Hematopoietic multipotent progenitor cell treated with erythropoietin and hydrocortisone succinate and interleukin-3 and kit ligand, for 4 days (in vitro differentiated cells): ENCODE measurements around the gene WWOX.

Source experiments
- DNase-seq: peaks from one replicate; pipeline ENCODE4 v3.0.0-alpha.2; 2015

Gene WWOX

DNA sequence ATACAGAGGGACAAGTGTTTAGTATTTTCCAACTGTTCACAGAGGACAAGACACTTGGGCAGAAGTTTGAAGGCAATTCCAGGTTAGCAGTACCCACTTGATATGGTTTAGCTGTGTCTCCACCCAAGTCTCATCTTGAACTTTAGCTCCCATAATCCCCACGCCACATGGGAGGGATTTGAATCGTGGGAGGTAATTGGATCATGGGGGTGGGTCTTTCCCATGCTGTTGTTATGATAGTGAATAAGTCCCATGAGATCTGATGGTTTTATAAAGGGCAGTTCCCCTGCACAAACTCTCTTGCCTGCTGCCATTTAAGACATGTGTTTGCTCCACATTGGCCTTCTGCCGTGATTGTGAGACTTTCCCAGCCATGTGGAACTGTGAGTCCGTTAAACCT is 832.2 kb downstream of the WWOX start:
- no peak for DNase-seq

DNA sequence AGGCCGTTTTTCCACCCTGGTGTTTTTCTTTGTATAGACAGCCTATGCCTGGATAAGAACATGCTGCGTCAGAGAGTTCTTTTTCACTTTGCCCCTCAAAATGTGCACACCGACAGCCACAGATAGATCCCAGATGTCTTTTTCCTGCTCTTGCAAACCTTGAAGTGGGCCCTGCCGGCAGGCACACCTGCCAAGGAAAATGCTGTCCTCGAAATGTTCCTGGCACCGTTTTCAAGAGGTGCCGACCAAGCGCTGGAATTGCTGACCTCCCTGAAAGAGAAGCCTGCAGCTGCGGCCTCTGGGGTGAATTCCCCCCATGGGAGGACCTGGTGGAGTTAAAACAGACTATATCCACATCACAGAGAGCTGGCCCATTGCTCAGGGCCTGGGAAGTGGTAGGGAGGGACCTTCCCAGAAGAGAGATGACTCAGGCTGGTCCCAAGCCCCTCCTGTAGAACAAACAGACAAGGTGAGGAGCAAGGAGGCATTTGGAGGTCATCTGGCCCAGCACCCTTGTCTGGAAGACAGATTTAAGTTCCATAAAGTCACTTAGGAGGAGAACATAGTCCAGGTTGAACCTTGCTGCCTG is 833.0 kb downstream of the WWOX start:
- DNase-seq, result no peak

DNA sequence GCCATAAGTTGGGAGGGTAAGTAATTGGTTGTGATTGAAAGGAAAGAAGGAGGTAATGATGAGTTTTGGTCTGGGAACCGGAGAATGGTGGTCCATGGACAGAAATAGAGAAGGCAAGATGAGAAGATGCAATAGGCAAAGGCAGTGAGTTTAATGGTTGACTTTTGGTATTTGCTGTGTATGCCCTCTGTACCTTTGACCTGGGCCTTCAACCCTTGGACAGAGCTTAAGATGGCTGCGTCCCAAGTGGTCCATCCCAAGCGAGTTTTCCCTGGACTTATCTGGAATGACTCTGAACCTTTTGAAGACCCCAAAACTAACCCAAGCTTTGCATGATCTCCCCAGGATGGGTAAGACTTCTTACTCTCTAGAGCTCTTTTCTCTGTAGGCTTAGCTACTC is 836.6 kb downstream of the WWOX start:
- DNase-seq, result no peak

DNA sequence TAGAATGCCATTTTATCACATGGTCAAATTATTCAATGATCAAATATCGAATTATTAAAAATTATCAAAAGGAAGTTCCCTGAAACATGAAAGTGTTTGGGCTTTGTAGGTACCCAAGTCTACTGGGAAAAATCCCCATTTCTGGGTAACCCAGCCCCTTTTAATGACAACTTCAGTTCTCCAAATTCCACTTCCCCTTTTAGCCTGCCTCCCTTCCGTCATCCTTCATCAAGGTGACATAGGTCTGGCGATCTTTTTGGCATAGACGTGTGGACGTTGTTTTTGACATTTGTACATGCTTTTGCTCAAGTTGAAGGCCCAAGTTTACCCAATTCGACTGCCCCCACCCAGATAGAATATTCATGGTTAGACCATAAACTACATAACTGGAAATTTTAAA is 840.1 kb downstream of the WWOX start:
- DNase-seq, result peak; percentile 38

DNA sequence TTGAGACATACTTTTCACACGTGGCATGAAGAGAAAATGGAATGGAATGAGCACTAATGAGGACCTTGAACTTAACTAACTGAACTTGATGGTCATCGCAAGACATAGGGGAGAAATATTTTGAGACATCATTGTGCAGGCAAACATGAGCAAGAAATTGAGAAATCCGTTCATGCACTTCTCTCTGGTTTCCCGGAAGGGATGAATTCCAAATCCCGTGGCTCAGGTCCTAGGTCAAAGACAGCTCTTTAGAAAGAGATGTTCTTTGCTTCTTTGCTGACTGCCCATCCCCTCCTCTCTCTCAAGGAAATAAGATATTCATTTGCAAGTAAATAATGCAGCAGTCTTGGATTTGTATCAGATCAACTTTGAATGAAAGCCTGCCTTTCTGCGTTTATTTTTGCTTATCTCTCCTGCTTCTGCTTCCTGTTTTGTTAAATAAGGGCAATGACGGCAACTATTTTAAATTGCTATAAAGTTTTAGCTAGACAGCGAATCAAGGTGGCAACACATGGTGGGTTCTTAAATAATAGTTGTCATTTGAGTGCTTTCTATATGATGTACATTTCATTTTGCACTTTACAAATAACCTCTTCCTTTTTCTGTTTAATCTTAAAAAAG is 843.3 kb downstream of the WWOX start:
- peak; percentile 67 for DNase-seq

DNA sequence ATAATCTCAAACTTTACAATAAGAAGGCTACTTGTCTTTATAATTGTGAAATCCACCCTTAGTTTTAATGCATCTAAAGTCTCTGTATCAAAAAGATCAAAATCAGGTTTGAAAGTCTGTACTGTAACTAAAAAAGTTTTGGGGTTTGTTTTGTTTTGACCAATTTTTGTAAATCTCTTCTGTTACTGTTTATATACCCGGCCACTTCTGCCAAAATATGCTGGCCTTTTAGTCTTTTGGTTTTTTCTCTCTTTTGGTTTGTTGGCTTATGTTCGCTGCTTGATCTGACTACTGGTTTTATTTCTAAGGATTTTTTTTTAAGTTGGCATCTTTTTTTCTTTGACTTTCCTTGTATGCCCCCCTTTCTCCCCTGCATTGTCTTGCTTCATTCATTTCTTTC is 845.9 kb downstream of the WWOX start:
- no peak for DNase-seq

DNA sequence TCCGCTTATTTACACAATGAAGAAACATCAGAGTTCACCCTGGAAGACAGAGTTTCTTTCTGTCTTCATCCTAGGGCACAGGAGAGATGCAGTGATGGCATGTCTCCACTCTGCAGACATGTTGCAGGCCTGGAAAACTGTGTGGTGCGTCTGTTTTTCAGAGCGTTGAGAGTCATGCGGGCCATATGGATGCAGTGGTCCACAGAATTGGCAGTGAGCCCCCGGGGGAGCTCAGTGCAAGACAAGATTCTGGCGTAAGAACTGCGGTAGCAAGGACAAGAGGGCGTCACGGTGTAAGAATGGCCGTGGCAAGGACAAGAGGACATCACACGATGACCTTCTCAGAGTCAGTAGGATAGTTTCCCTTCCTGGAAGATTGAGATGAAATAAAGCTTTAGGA is 847.1 kb downstream of the WWOX start:
- no peak for DNase-seq

DNA sequence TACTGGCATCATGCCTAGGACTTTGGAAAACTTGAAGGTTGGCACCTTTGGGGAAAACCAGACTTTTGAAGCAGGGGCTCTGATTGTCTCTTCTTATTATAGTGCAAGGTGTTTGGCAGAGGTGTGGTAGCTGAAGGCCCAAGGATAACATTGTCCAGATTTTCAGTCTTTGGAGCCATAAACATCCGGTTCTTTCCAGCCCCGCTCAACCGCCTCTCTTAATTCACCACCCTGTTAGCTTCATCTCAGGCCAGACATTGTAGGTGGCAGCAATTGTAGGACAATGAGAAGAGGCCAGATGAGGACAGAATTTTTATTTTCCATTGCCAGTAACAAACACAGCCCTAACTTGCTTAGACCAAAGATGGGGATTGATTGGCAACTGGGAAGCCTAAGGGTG is 851.3 kb downstream of the WWOX start:
- no peak for DNase-seq

DNA sequence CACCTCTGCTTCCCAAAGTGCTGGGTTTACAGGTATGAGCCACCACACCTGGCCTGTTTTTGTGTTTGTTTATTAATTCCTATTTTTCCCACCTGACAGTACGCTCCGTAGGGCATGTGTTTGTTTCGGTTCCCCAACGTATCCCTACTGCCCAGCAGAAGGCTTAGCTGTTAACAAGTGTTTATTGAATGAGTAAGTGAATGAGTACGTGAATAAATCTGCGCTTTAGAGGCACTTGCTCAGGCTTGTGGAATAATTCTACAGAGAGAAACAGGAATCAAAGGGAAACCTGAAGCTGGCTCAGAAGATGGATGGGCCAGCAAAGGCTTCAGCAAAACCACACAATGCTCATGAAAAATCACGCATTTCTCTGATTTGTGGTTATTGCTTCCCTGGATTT is 853.2 kb downstream of the WWOX start:
- DNase-seq, result no peak

DNA sequence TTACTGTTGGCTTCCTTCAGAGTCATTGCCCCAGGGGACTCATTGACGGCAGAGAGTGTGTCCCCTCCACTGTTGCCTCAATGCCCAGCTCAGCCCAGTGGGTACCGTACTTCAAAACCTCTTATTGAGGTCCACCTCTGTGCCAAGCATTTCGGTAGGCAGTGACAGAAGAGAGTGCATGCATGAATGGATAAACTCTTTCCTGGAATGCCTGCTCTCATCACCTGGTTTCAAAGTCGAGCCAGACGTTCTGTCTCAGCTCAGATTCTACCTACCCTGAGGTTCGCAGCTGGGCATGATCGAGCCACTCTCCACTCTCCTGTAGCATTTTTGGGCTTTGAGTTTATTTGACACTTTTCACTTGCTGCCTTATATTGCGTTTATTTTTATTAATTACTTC is 854.1 kb downstream of the WWOX start:
- DNase-seq, result no peak

DNA sequence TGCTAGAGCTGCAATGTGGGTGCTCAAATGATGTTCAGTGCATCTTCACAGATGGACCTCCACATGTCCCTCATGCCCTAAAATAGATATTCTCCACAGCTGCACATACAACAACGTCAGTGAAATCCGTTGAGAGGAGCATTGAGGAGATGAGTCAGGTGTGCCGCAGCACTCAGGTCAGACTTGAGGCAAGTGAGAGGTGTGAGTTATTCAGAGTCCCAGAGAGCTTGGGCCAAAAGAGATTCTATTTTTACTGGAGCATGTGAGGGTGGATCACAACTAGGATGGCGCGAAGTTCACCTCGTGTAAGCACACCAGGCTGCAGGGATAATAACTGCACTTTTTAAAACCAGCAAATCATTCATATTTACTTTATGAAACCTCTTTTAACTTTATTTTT is 855.8 kb downstream of the WWOX start:
- no peak for DNase-seq

DNA sequence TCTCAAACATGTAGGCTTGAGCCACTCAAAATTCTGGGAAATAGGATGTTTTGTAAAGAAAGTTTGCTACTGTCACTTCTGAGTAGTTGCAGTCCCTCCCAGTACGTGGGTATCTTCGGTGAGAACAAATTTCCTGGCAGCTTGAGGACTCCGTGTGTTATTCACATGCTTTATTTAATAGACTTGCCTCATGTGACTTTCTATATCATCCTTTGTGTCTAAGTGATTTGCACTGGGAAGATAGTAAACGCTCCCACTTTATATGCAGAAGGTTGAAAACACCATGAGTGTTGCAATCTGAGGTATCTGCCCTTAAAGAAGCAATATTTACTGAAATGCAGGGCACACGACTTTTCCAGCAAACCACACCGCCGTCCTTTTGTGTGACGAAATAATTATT is 857.4 kb downstream of the WWOX start:
- DNase-seq, result no peak

DNA sequence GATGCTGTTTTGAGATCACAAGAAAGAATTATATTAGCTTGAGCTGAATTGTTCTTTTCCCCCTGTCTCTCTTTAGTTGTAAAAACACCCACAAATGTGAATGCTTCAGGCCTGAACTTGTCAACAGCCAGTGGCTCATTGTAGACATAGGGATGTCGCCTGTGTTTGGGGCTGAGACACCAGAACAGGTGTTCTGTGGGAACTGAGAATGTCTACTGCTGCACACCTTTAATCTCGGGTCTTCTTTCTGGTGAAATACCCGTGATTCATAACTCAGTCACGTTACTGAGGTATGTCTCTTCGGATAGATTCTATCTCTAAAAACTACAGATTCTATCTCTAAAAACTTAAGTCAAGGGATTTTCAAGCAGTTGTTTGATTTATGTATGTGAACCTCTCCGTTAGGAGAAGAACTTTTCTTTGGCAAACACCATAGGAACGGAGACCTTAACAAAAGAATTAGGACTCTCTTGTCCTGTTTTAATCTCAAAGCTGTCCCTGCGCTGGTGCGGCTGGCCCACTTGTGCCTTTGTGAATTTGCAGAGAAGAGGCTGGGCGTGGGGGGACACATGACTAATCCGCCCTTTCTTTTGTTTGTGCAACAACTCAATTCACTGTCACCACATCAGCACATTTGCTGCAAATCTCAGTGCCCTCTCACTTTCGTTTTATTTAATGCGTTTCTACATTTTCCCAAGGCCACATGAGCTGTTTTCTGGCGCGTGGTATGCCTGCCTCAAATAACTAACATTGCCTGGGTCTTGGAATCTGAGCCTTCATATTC is 858.1 kb downstream of the WWOX start:
- no peak for DNase-seq

DNA sequence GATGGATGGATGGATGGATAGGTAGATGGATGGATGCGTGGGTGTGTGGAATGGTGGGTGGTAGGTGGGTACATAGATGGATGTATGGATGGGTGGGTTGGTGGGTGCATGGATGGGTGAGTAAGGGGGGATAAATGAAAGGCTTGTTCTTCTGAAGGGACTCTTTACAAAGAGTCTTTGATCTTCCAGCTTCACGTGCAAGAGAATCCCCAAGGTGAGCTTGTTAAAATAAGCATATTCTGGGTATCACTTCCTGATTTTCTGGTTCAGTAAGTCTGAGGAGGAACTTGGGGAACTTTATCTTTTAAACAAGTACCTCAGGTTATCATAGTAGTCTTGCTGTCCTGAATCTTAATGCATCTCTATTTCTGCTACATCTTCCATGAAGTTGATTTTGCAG is 862.0 kb downstream of the WWOX start:
- no peak for DNase-seq

DNA sequence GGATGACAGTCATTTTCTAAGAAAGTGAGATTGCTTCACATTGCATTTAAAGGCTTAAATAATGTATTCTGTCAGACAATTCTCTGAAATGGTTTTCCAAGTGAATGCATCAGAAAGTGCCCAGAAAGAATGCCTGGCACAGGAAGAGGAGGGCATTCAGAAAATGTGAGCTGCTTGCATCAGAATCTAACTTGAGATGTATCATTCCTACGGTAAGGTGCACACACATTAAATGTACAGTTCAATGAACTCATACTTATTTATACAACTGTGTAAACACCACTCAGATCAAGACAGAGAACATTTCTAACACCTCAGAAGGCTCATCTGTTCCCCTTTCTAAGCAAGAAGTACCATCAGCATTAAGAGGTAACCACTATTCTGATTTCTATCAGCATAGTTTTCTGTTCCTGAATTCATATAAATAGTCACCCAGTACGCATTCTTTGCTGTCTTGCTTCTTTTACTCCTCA is 863.0 kb downstream of the WWOX start:
- no peak for DNase-seq

DNA sequence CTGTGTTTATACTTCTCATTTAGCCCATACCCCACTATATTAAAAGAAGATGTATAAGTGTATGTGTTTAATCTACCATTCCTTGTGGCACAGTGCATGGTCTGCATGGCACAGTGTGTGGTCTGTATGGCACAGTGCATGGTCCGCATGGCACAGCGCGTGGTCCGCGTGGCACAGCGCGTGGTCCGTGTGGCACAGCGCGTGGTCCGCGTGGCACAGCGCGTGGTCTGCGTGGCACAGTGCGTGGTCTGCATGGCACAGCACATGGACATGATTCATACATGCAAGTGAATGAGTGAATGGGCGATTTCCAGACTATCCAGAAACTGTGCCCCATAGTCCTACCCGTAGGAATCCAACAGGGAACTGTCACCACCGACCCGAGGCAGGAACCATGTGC is 868.5 kb downstream of the WWOX start:
- DNase-seq, result no peak

DNA sequence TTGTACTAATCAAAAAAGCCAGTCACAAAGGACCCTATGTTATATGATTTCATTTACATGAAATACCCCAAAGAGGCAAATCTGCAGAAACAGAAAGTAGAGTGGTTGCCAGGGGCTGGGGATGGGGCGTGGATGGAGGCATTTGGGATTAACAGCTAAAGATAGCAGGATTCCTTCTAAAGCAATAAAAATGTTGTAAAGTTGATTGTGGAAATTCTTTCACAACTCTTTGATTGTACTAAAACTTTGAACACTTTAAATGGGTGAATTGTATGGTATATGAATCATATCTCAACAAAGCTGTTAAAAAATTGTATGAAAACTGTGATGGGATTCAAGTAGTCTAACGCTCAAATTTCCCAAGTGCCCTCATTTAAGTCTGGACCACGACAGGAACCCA is 870.3 kb downstream of the WWOX start:
- no peak for DNase-seq

DNA sequence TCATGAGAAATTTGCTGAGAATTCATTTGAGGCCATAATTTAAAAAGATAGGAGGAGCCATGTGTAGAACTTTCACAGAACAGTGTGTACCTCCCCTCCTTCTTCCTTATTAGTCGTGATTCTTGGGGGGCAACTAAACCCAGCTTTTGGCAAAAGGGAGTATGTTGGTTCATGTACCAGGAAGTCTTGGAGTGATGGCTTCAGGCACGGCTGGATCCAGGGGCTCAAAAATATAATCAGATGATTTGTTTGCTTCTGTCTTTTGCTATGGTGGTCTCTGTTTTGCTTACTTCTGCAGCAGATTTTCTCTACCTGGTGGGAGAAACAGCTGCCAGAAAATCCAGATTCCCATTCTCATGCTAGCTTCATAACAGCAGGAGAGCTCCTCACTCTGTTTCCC is 871.2 kb downstream of the WWOX start:
- DNase-seq, result no peak

DNA sequence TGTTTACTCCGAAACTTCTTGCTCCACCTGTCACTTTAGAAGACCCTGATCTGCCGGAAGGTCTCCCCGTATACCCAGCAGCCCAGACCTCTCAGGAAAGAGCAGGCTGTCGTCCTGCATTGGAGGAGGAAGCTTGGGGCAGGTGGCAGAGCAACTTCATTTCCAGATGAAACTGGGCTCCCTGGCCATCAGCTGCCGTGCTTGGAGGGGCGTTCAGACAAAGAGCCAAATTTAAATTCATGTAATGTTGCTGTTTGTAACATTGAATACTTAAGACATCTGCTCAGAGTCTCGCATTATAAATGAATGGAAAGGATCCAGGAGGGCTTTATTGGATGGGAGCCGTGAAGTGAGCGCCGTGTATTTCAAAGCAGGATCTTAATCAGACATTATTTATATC is 872.6 kb downstream of the WWOX start:
- DNase-seq, result no peak

DNA sequence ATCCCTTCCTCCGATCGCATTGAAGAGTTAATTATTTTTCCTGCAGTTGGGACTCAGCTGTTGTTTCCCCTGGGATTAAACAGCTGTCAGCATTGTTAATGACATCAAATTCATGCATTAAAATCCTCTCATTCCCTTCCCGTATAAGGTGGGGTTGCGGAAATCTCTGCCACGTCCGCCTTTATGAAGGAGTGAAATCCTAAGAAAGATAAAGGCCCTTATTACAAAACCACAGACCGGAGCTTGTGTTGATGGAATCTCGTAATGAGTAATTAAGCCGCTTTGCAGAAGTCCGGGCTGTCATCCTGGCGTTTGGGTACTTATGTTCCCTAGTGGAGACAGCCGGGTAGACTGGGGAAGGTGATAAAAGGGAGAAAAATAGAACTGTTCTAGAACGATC is 873.5 kb downstream of the WWOX start:
- DNase-seq, result no peak

DNA sequence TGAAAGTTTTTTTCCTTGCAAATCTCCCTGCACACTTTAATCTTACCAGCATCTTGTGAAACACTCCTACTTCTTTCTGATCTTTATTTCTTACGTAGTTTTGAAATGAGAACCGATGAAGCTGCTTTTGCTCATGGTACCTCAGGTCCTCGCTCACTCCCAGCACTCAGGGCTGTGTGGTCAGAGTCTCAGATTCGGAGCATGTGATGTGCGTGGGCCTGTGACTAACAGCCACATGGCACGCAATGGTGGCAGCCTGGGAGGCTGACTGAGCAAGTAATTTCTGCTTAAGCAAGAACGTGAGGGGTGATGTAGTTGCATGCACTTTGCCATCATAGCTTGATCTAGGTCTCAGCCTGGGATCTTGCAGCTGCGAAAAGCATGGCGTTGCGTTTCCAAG is 876.8 kb downstream of the WWOX start:
- no peak for DNase-seq

DNA sequence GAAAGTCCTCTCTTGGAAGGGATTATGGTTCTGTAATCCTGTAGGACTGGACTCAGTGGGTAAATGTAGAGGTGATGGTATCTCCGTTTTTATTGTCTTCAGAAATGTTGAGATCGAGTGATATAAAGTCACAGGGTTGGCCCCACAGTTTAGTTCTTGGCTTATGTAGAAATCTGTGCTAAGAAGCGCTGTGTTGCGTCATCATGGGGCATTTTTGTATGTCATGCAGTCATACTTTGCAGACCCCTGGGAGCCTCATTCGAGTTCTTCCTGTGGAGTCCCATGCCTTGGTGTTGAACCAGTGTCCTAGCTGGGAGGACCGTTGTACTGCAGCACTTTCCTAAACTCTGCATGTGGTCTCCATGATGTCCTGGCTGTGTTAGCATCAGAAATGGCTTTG is 881.4 kb downstream of the WWOX start:
- peak; percentile 13 for DNase-seq

DNA sequence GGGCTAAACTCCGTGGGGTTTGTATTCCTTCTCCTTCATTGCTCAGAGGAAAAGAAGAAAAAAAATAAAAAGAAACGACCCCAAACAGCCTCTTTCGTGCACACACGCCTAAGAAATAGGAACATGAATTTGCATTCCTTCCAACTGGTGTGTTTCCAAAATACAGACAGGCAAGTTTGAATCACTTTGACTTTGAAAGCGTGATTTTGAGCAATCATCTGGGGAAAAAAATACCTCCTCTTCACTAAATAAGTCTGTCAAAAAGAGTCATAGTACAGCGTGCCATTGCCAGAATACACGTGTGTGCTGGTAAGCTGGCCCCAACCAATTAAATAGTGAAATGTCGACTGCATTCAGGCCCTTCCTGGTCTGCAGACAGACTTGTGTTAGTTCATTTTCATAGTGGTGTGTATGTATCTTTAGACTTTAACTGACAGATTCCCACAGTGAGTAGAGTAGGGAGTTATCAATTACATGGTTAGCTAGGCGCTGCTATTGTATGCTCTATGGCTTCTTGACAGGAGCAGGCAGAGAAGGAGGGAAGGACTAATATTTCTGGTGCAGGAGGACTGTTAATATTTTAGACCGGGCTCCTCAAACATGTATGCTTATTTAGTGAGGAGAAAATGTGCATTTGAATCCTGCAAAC is 882.8 kb downstream of the WWOX start:
- no peak for DNase-seq

DNA sequence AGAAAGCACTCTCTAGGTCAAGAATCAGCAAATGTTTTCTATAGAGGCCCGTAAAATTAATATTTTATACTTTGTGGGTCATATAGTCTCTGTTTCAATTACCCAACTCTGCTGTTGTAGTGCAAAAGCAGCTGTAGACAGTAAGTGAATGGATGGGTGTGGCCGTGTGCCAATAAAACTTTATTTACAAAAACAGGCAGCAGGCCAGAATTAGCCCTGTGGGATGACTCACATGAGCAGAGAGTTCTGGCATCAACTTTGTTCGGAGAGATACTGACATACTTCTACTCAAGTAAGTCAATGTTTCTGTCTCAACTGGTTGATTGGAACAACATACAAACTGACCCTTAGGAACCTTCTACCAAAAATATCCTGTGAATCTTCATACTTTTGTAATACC is 884.9 kb downstream of the WWOX start:
- DNase-seq, result no peak
